GM12878 (cell line): Measurements from ENCODE around the gene OR4F15. TPM values are rescaled to one million over a fixed set of nuclear protein-coding genes. Genes with fewer than 3 reads are reported as not detected.

Source experiments
- ATAC-seq: fragments of 200-7000 bp; cut with Tn5 transposase; 3 replicates; pipeline ENCODE4 v1.9.1; 2020; ENCODE audit warnings: mild to moderate bottlenecking, moderate library complexity
- BruUV-seq: library from RNA; stranded (reverse); fragments of 400-500 nt; replicated peaks from 2 replicates; lab custom pipeline; 2021; lab: Mats Ljungman, UMichigan
- CTCF ChIA-PET: fragments of 300-600 bp; sonication (Branson Sonifier 250); formaldehyde crosslinking; extraction: SDS; loops from one replicate; lab custom pipeline; 2021; ENCODE audit warnings: inconsistent platforms; lab: Yijun Ruan, JAX
- POLR2A ChIA-PET: fragments of 350-600 bp; formaldehyde crosslinking; extraction: SDS; loops from one replicate; lab custom pipeline; 2021; ENCODE audit warnings: inconsistent platforms; lab: Charles Lee
- RAD21 ChIA-PET: fragments of 300-600 bp; sonication (Branson Sonifier 250); formaldehyde crosslinking; loops from one replicate; lab custom pipeline; 2023; ENCODE audit warnings: antibody characterized with exemption; ENCODE audit not compliant: unreplicated experiment; lab: Charles Lee
- SMC1A ChIA-PET: fragments of 300-600 bp; sonication (Branson Sonifier 250); formaldehyde crosslinking; loops from one replicate; lab custom pipeline; 2023; ENCODE audit not compliant: unreplicated experiment, uncharacterized antibody; lab: Charles Lee
- DNase-seq: peaks from one replicate; pipeline ENCODE4 v3.0.0-alpha.2; 2011; ENCODE audit warnings: low read depth, low spot score
- FAIRE-seq: peaks from 3 replicates; lab custom pipeline; 2011; peaks lifted over from hg19 to GRCh38; lab: Jason Lieb, UNC
- H2AFZ ChIP-seq: 2 replicates; pipeline ENCODE4 v1.6.0; 2011; ENCODE audit warnings: low read depth, low read length, control low read depth; ENCODE audit not compliant: control insufficient read depth
- H3K27ac ChIP-seq: 2 replicates; pipeline ENCODE4 v1.5.1; 2011; ENCODE audit warnings: control low read depth; ENCODE audit not compliant: control insufficient read depth, insufficient read depth
- H3K27me3 ChIP-seq, 2 experiments: replicated peaks in 1 of 2; 2 replicates each; pipeline versions ENCODE4 v1.6.0 to v1.6.1; 2011; ENCODE audit warnings: low read length in 1 of 2; ENCODE audit not compliant: control insufficient read depth in 2 of 2, insufficient read depth in 2 of 2
- H3K36me3 ChIP-seq, 2 experiments: 2 replicates each; pipeline ENCODE4 v1.5.1; 2011; ENCODE audit warnings: low read length in 1 of 2; ENCODE audit not compliant: control insufficient read depth in 2 of 2, insufficient read depth in 2 of 2
- H3K4me1 ChIP-seq: 2 replicates; pipeline ENCODE4 v1.6.1; 2011; ENCODE audit warnings: mild to moderate bottlenecking, low read length, moderate library complexity, mixed read lengths; ENCODE audit not compliant: control insufficient read depth, insufficient read depth
- H3K4me2 ChIP-seq: 2 replicates; pipeline ENCODE4 v1.6.0; 2011; ENCODE audit warnings: control low read depth; ENCODE audit not compliant: control insufficient read depth, insufficient read depth
- H3K4me3 ChIP-seq: fragments of 200-600 bp; sonication (generic); 2 replicates; pipeline ENCODE4 v1.5.1; 2016
- H3K79me2 ChIP-seq: 2 replicates; pipeline ENCODE4 v1.6.0; 2011; ENCODE audit warnings: low read length; ENCODE audit not compliant: control insufficient read depth, insufficient read depth
- H3K9ac ChIP-seq: 2 replicates; pipeline ENCODE4 v1.8.0; 2011; ENCODE audit warnings: low read length, control low read depth, mixed read lengths; ENCODE audit not compliant: control insufficient read depth, insufficient read depth
- H3K9me3 ChIP-seq: replicated peaks from 3 replicates; pipeline ENCODE4 v1.5.1; 2011; ENCODE audit warnings: mild to moderate bottlenecking, low read length; ENCODE audit not compliant: control insufficient read depth, insufficient read depth
- H4K20me1 ChIP-seq: 2 replicates; pipeline ENCODE4 v1.6.0; 2011; ENCODE audit not compliant: control insufficient read depth, insufficient read depth
- CBX3 ChIP-seq: fragments of 200-600 bp; sonication (generic); IDR thresholded peaks from 2 replicates; pipeline ENCODE4 v1.6.1; 2016; ENCODE audit warnings: low read depth, borderline replicate concordance
- CHD2 ChIP-seq: IDR thresholded peaks from 2 replicates; pipeline ENCODE4 v1.6.1; 2011; ENCODE audit warnings: low read depth, low read length, improper control_type of control experiment, borderline replicate concordance
- IKZF1 ChIP-seq: fragments of 450-650 bp; conservative IDR thresholded peaks from 2 replicates; pipeline ENCODE4 v1.6.1; 2017; ENCODE audit warnings: antibody characterized with exemption, mild to moderate bottlenecking
- IKZF2 ChIP-seq, 2 experiments: fragments of 450-650 bp; IDR thresholded peaks; 2 replicates each; pipeline ENCODE4 v1.6.1; 2017; ENCODE audit warnings: mild to moderate bottlenecking in 2 of 2, moderate library complexity in 2 of 2
- NBN ChIP-seq: fragments of 450-650 bp; IDR thresholded peaks from 2 replicates; pipeline ENCODE4 v1.6.1; 2016
- PAX8 ChIP-seq: fragments of 450-650 bp; IDR thresholded peaks from 2 replicates; pipeline ENCODE4 v1.6.1; 2017; ENCODE audit warnings: mild to moderate bottlenecking, moderate library complexity
- RAD21 ChIP-seq: IDR thresholded peaks from 2 replicates; pipeline ENCODE4 v1.6.1; 2011; ENCODE audit warnings: mild to moderate bottlenecking, low read depth, low read length, moderate library complexity; ENCODE audit not compliant: insufficient read depth
- SMC3 ChIP-seq: IDR thresholded peaks from 2 replicates; pipeline ENCODE4 v1.6.1; 2011; ENCODE audit warnings: low read length, improper control_type of control experiment, borderline replicate concordance
- WGBS: methylation state at CpG from one replicate; pipeline ENCODE4 v1.1.6; 2016; ENCODE audit warnings: low lambda C conversion rate; ENCODE audit not compliant: insufficient replicate concordance, insufficient coverage; ENCODE audit errors: missing lambda C conversion rate; 5-methylcytosine and 5-hydroxymethylcytosine counted together
- in situ Hi-C: fragments of 300-500 bp; cut with MboI; formaldehyde crosslinking; loops from 9 replicates; pipeline ENCODE4 v1.14.3; 2018; ENCODE audit warnings: mixed read lengths
- intact Hi-C: fragments of 100-400 bp; cut with micrococcal nuclease; formaldehyde crosslinking; loops from one replicate; pipeline ENCODE4 v1.14.2; 2022; ENCODE audit not compliant: unreplicated experiment
- polyA plus RNA-seq, 11 experiments: library from polyadenylated mRNA; depleted of rRNA in 4 of 11; unstranded in 6 of 11; stranded (reverse) in 5 of 11; fragments of >200 nt; fragmentation: Nextera tagmentation in 4 of 11; fragmentation: Illumina TruSeq in 1 of 11; extraction: Ambion mirVana in 4 of 11; extraction: Trizol in 1 of 11; gene quantifications; 1 replicate in 1 of 11; 2 replicates in 10 of 11; pipeline versions ENCODE4 v1.2.1 to v1.2.3, GENCODE V29; 2011 to 2016; ENCODE audit warnings: inconsistent platforms in 2 of 11, missing spikeins in 2 of 11, low read depth in 1 of 11
- total RNA-seq, 4 experiments: library from RNA; depleted of rRNA in 3 of 4; stranded (reverse); fragments of >200 nt in 3 of 4; fragmentation: Illumina TruSeq in 1 of 4; extraction: Trizol in 1 of 4; gene quantifications; 2 replicates each; pipeline versions ENCODE4 v1.2.1 to v1.2.3, GENCODE V29; 2013 to 2021
- TF ChIP-seq, protein P1 (sequence below): fragments of 450-650 bp; IDR thresholded peaks from 2 replicates; pipeline ENCODE4 v1.6.1; 2016; ENCODE audit warnings: mild to moderate bottlenecking
- TF ChIP-seq, protein P2 (sequence below): fragments of 450-650 bp; formaldehyde crosslinking; IDR thresholded peaks from 2 replicates; pipeline ENCODE4 v1.5.0; 2022; ENCODE audit warnings: mild to moderate bottlenecking, missing genetic modification characterization
- TF ChIP-seq, protein P3 (sequence below): IDR thresholded peaks from 2 replicates; pipeline ENCODE4 v1.6.1; 2012; ENCODE audit warnings: low read depth, low read length, improper control_type of control experiment
- TF ChIP-seq, protein P4 (sequence below): fragments of 450-650 bp; formaldehyde crosslinking; IDR thresholded peaks from 2 replicates; pipeline ENCODE4 v1.4.0; 2022; ENCODE audit warnings: mild to moderate bottlenecking, moderate library complexity
- TF ChIP-seq, protein P5 (sequence below): fragments of 450-650 bp; IDR thresholded peaks from 2 replicates; pipeline ENCODE4 v1.6.1; 2017; ENCODE audit warnings: antibody characterized with exemption, mild to moderate bottlenecking, moderate library complexity

The OR4F15 gene
- total and polyA plus RNA-seq, 10 of the 15 experiments (the other 5 are each of a cell fraction or from before 2014, with no cell fraction given), result not detected

DNA sequence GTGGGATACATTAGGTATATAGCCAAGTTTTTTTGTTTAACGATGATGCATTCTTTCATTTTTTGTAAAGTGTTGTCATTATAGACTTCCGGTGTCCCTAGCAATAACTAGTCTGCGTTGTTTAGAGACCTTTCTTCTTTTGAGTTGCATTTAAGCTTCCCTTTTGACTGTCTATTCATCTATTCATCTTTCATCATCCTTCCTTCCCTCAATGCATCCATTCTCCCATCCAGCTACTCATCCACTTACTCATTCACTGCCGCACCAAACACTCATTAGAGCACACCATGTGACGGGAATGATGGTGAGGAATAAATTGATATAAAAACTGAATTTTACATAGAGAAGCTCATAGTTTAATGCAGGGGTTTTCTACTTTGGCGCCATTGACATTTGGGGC lies 32.9 kb downstream of the OR4F15 start:
- SMC1A ChIA-PET, result no interaction called here
- ATAC-seq, result no peak
- TF ChIP-seq SMC3 (no peak), CHD2 (no peak), IKZF1 (no peak), NBN (no peak), RAD21 (no peak), CBX3 (no peak), PAX8 (no peak), IKZF2 (IDR thresholded peaks at IDR 0.05) (no peak)
- TF ChIP-seq, protein P1, sequence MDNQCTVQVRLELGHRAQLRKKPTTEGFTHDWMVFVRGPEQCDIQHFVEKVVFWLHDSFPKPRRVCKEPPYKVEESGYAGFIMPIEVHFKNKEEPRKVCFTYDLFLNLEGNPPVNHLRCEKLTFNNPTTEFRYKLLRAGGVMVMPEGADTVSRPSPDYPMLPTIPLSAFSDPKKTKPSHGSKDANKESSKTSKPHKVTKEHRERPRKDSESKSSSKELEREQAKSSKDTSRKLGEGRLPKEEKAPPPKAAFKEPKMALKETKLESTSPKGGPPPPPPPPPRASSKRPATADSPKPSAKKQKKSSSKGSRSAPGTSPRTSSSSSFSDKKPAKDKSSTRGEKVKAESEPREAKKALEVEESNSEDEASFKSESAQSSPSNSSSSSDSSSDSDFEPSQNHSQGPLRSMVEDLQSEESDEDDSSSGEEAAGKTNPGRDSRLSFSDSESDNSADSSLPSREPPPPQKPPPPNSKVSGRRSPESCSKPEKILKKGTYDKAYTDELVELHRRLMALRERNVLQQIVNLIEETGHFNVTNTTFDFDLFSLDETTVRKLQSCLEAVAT, result no peak
- TF ChIP-seq, protein P2, sequence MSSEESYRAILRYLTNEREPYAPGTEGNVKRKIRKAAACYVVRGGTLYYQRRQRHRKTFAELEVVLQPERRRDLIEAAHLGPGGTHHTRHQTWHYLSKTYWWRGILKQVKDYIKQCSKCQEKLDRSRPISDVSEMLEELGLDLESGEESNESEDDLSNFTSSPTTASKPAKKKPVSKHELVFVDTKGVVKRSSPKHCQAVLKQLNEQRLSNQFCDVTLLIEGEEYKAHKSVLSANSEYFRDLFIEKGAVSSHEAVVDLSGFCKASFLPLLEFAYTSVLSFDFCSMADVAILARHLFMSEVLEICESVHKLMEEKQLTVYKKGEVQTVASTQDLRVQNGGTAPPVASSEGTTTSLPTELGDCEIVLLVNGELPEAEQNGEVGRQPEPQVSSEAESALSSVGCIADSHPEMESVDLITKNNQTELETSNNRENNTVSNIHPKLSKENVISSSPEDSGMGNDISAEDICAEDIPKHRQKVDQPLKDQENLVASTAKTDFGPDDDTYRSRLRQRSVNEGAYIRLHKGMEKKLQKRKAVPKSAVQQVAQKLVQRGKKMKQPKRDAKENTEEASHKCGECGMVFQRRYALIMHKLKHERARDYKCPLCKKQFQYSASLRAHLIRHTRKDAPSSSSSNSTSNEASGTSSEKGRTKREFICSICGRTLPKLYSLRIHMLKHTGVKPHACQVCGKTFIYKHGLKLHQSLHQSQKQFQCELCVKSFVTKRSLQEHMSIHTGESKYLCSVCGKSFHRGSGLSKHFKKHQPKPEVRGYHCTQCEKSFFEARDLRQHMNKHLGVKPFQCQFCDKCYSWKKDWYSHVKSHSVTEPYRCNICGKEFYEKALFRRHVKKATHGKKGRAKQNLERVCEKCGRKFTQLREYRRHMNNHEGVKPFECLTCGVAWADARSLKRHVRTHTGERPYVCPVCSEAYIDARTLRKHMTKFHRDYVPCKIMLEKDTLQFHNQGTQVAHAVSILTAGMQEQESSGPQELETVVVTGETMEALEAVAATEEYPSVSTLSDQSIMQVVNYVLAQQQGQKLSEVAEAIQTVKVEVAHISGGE (CRISPR knock-in tag), result no peak
- TF ChIP-seq, protein P3, sequence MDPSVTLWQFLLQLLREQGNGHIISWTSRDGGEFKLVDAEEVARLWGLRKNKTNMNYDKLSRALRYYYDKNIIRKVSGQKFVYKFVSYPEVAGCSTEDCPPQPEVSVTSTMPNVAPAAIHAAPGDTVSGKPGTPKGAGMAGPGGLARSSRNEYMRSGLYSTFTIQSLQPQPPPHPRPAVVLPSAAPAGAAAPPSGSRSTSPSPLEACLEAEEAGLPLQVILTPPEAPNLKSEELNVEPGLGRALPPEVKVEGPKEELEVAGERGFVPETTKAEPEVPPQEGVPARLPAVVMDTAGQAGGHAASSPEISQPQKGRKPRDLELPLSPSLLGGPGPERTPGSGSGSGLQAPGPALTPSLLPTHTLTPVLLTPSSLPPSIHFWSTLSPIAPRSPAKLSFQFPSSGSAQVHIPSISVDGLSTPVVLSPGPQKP, result no peak
- TF ChIP-seq, protein P4, sequence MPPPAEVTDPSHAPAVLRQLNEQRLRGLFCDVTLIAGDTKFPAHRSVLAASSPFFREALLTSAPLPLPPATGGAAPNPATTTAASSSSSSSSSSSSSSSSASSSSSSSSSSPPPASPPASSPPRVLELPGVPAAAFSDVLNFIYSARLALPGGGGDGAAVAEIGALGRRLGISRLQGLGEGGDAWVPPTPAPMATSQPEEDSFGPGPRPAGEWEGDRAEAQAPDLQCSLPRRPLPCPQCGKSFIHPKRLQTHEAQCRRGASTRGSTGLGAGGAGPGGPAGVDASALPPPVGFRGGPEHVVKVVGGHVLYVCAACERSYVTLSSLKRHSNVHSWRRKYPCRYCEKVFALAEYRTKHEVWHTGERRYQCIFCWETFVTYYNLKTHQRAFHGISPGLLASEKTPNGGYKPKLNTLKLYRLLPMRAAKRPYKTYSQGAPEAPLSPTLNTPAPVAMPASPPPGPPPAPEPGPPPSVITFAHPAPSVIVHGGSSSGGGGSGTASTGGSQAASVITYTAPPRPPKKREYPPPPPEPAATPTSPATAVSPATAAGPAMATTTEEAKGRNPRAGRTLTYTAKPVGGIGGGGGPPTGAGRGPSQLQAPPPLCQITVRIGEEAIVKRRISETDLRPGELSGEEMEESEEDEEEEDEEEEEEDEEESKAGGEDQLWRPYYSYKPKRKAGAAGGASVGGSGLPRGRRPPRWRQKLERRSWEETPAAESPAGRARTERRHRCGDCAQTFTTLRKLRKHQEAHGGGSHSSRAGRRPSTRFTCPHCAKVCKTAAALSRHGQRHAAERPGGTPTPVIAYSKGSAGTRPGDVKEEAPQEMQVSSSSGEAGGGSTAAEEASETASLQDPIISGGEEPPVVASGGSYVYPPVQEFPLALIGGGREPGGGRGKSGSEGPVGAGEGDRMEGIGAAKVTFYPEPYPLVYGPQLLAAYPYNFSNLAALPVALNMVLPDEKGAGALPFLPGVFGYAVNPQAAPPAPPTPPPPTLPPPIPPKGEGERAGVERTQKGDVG, result no peak
- TF ChIP-seq, protein P5, sequence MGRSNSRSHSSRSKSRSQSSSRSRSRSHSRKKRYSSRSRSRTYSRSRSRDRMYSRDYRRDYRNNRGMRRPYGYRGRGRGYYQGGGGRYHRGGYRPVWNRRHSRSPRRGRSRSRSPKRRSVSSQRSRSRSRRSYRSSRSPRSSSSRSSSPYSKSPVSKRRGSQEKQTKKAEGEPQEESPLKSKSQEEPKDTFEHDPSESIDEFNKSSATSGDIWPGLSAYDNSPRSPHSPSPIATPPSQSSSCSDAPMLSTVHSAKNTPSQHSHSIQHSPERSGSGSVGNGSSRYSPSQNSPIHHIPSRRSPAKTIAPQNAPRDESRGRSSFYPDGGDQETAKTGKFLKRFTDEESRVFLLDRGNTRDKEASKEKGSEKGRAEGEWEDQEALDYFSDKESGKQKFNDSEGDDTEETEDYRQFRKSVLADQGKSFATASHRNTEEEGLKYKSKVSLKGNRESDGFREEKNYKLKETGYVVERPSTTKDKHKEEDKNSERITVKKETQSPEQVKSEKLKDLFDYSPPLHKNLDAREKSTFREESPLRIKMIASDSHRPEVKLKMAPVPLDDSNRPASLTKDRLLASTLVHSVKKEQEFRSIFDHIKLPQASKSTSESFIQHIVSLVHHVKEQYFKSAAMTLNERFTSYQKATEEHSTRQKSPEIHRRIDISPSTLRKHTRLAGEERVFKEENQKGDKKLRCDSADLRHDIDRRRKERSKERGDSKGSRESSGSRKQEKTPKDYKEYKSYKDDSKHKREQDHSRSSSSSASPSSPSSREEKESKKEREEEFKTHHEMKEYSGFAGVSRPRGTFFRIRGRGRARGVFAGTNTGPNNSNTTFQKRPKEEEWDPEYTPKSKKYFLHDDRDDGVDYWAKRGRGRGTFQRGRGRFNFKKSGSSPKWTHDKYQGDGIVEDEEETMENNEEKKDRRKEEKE, result no peak

More for the DNA sequence above, 32.9 kb downstream of the OR4F15 start:
- ChIA-PET RAD21 (no interaction called here), POLR2A (no interaction called here), CTCF (no interaction called here)
- Histone ChIP-seq H4K20me1 (no peaks in the 10 kb centered on the region), H3K4me3 (no peak overlapping the region), H2AFZ (no peak overlapping the region), H3K79me2 (no peaks in the 10 kb centered on the region), H3K27ac (no peak overlapping the region), H3K9me3 (no peaks in the 10 kb centered on the region), H3K27me3 (no peaks in the 10 kb centered on the region; a peak in 1 of 4 replicates), H3K9ac (no peak overlapping the region), H3K36me3 (no peaks in the 10 kb centered on the region), H3K4me2 (no peak overlapping the region), H3K4me1 (no peaks in the 10 kb centered on the region)
- intact Hi-C loops (no loop called here), in situ Hi-C loops (no loop called here)
- DNase-seq, result no peak
- BruUV-seq, result no TSS peak
- WGBS, result 48% methylated on average over 6 of the region's 6 CpGs
- no peak for FAIRE-seq
